GM12878 (cell line): Measurements from ENCODE around the gene ACBD7. TPM values are rescaled to one million over a fixed set of nuclear protein-coding genes. Genes with fewer than 3 reads are reported as not detected.

ENCODE experiments used
- ATAC-seq: fragments of 200-7000 bp; cut with Tn5 transposase; 3 replicates; pipeline ENCODE4 v1.9.1; 2020; ENCODE audit warnings: mild to moderate bottlenecking, moderate library complexity
- BruUV-seq: library from RNA; stranded (reverse); fragments of 400-500 nt; replicated peaks from 2 replicates; lab custom pipeline; 2021; lab: Mats Ljungman, UMichigan
- CTCF ChIA-PET: fragments of 300-600 bp; sonication (Branson Sonifier 250); formaldehyde crosslinking; extraction: SDS; loops from one replicate; lab custom pipeline; 2021; ENCODE audit warnings: inconsistent platforms; lab: Yijun Ruan, JAX
- POLR2A ChIA-PET: fragments of 350-600 bp; formaldehyde crosslinking; extraction: SDS; loops from one replicate; lab custom pipeline; 2021; ENCODE audit warnings: inconsistent platforms; lab: Charles Lee
- RAD21 ChIA-PET: fragments of 300-600 bp; sonication (Branson Sonifier 250); formaldehyde crosslinking; loops from one replicate; lab custom pipeline; 2023; ENCODE audit warnings: antibody characterized with exemption; ENCODE audit not compliant: unreplicated experiment; lab: Charles Lee
- SMC1A ChIA-PET: fragments of 300-600 bp; sonication (Branson Sonifier 250); formaldehyde crosslinking; loops from one replicate; lab custom pipeline; 2023; ENCODE audit not compliant: unreplicated experiment, uncharacterized antibody; lab: Charles Lee
- DNase-seq: peaks from one replicate; pipeline ENCODE4 v3.0.0-alpha.2; 2011; ENCODE audit warnings: low read depth, low spot score
- FAIRE-seq: peaks from 3 replicates; lab custom pipeline; 2011; peaks lifted over from hg19 to GRCh38; lab: Jason Lieb, UNC
- H2AFZ ChIP-seq: 2 replicates; pipeline ENCODE4 v1.6.0; 2011; ENCODE audit warnings: low read depth, low read length, control low read depth; ENCODE audit not compliant: control insufficient read depth
- H3K27ac ChIP-seq: 2 replicates; pipeline ENCODE4 v1.5.1; 2011; ENCODE audit warnings: control low read depth; ENCODE audit not compliant: control insufficient read depth, insufficient read depth
- H3K27me3 ChIP-seq, 2 experiments: replicated peaks in 1 of 2; 2 replicates each; pipeline versions ENCODE4 v1.6.0 to v1.6.1; 2011; ENCODE audit warnings: low read length in 1 of 2; ENCODE audit not compliant: control insufficient read depth in 2 of 2, insufficient read depth in 2 of 2
- H3K36me3 ChIP-seq, 2 experiments: 2 replicates each; pipeline ENCODE4 v1.5.1; 2011; ENCODE audit warnings: low read length in 1 of 2; ENCODE audit not compliant: control insufficient read depth in 2 of 2, insufficient read depth in 2 of 2
- H3K4me1 ChIP-seq: 2 replicates; pipeline ENCODE4 v1.6.1; 2011; ENCODE audit warnings: mild to moderate bottlenecking, low read length, moderate library complexity, mixed read lengths; ENCODE audit not compliant: control insufficient read depth, insufficient read depth
- H3K4me2 ChIP-seq: 2 replicates; pipeline ENCODE4 v1.6.0; 2011; ENCODE audit warnings: control low read depth; ENCODE audit not compliant: control insufficient read depth, insufficient read depth
- H3K4me3 ChIP-seq: fragments of 200-600 bp; sonication (generic); 2 replicates; pipeline ENCODE4 v1.5.1; 2016
- H3K79me2 ChIP-seq: 2 replicates; pipeline ENCODE4 v1.6.0; 2011; ENCODE audit warnings: low read length; ENCODE audit not compliant: control insufficient read depth, insufficient read depth
- H3K9ac ChIP-seq: 2 replicates; pipeline ENCODE4 v1.8.0; 2011; ENCODE audit warnings: low read length, control low read depth, mixed read lengths; ENCODE audit not compliant: control insufficient read depth, insufficient read depth
- H3K9me3 ChIP-seq: replicated peaks from 3 replicates; pipeline ENCODE4 v1.5.1; 2011; ENCODE audit warnings: mild to moderate bottlenecking, low read length; ENCODE audit not compliant: control insufficient read depth, insufficient read depth
- H4K20me1 ChIP-seq: 2 replicates; pipeline ENCODE4 v1.6.0; 2011; ENCODE audit not compliant: control insufficient read depth, insufficient read depth
- ATF3 ChIP-seq: IDR thresholded peaks from 2 replicates; pipeline ENCODE4 v1.6.1; 2011; ENCODE audit warnings: low read depth, mild to moderate bottlenecking, low read length, moderate library complexity, borderline replicate concordance; ENCODE audit errors: extremely low read depth
- CHD1 ChIP-seq: IDR thresholded peaks from 2 replicates; pipeline ENCODE4 v1.6.1; 2012; ENCODE audit warnings: low read depth, low read length, improper control_type of control experiment
- CREM ChIP-seq: IDR thresholded peaks from 2 replicates; pipeline ENCODE4 v1.6.1; 2014; ENCODE audit warnings: antibody characterized with exemption, low read depth
- CTCF ChIP-seq, 3 experiments: IDR thresholded peaks in 2 of 3; conservative IDR thresholded peaks in 1 of 3; 2 replicates each; pipeline ENCODE4 v1.5.1; 2011; ENCODE audit warnings: low read depth in 3 of 3, low read length in 3 of 3, mild to moderate bottlenecking in 3 of 3, control low read depth in 2 of 3, moderate library complexity in 2 of 3, inconsistent platforms in 1 of 3, mixed read lengths in 1 of 3; ENCODE audit not compliant: control insufficient read depth in 2 of 3, insufficient read depth in 1 of 3; ENCODE audit errors: extremely low read depth in 1 of 3
- ELK1 ChIP-seq: IDR thresholded peaks from 2 replicates; pipeline ENCODE4 v1.6.1; 2012; ENCODE audit warnings: low read depth, low read length, improper control_type of control experiment
- IKZF2 ChIP-seq, 2 experiments: fragments of 450-650 bp; IDR thresholded peaks; 2 replicates each; pipeline ENCODE4 v1.6.1; 2017; ENCODE audit warnings: mild to moderate bottlenecking in 2 of 2, moderate library complexity in 2 of 2
- NFYA ChIP-seq: IDR thresholded peaks from 2 replicates; pipeline ENCODE4 v1.6.1; 2011; ENCODE audit warnings: low read depth, mild to moderate bottlenecking, low read length, improper control_type of control experiment, borderline replicate concordance
- NR2C2 ChIP-seq: IDR thresholded peaks from 2 replicates; pipeline ENCODE4 v1.6.1; 2011; ENCODE audit warnings: borderline replicate concordance, low read depth; ENCODE audit not compliant: control insufficient read depth, insufficient read length
- PKNOX1 ChIP-seq: fragments of 450-650 bp; IDR thresholded peaks from 2 replicates; pipeline ENCODE4 v1.6.1; 2016; ENCODE audit warnings: mild to moderate bottlenecking
- POU2F2 ChIP-seq: IDR thresholded peaks from 3 replicates; pipeline ENCODE4 v1.6.1; 2011; ENCODE audit warnings: low read depth, mild to moderate bottlenecking, low read length, borderline replicate concordance
- SKIL ChIP-seq: fragments of 450-650 bp; IDR thresholded peaks from 2 replicates; pipeline ENCODE4 v1.6.1; 2017; ENCODE audit warnings: mild to moderate bottlenecking, low read depth, inconsistent platforms; ENCODE audit not compliant: poor library complexity, severe bottlenecking
- SRF ChIP-seq, 2 experiments: IDR thresholded peaks; 2 replicates each; pipeline ENCODE4 v1.6.1; 2011; ENCODE audit warnings: low read depth in 2 of 2, low read length in 2 of 2, mild to moderate bottlenecking in 1 of 2, moderate library complexity in 1 of 2
- STAT1 ChIP-seq: fragments of 450-650 bp; conservative IDR thresholded peaks from 2 replicates; pipeline ENCODE4 v1.6.1; 2014; ENCODE audit warnings: antibody characterized with exemption, mild to moderate bottlenecking
- YY1 ChIP-seq: IDR thresholded peaks from 2 replicates; pipeline ENCODE4 v1.6.1; 2011; ENCODE audit warnings: low read depth, mild to moderate bottlenecking, low read length
- ZSCAN29 ChIP-seq: fragments of 450-650 bp; IDR thresholded peaks from 2 replicates; pipeline ENCODE4 v1.6.1; 2017; ENCODE audit warnings: mild to moderate bottlenecking, moderate library complexity
- WGBS: methylation state at CpG from one replicate; pipeline ENCODE4 v1.1.6; 2016; ENCODE audit warnings: low lambda C conversion rate; ENCODE audit not compliant: insufficient replicate concordance, insufficient coverage; ENCODE audit errors: missing lambda C conversion rate; 5-methylcytosine and 5-hydroxymethylcytosine counted together
- in situ Hi-C: fragments of 300-500 bp; cut with MboI; formaldehyde crosslinking; loops from 9 replicates; pipeline ENCODE4 v1.14.3; 2018; ENCODE audit warnings: mixed read lengths
- intact Hi-C: fragments of 100-400 bp; cut with micrococcal nuclease; formaldehyde crosslinking; loops from one replicate; pipeline ENCODE4 v1.14.2; 2022; ENCODE audit not compliant: unreplicated experiment
- polyA plus RNA-seq, 11 experiments: library from polyadenylated mRNA; depleted of rRNA in 4 of 11; unstranded in 6 of 11; stranded (reverse) in 5 of 11; fragments of >200 nt; fragmentation: Nextera tagmentation in 4 of 11; fragmentation: Illumina TruSeq in 1 of 11; extraction: Ambion mirVana in 4 of 11; extraction: Trizol in 1 of 11; gene quantifications; 1 replicate in 1 of 11; 2 replicates in 10 of 11; pipeline versions ENCODE4 v1.2.1 to v1.2.3, GENCODE V29; 2011 to 2016; ENCODE audit warnings: inconsistent platforms in 2 of 11, missing spikeins in 2 of 11, low read depth in 1 of 11
- total RNA-seq, 4 experiments: library from RNA; depleted of rRNA in 3 of 4; stranded (reverse); fragments of >200 nt in 3 of 4; fragmentation: Illumina TruSeq in 1 of 4; extraction: Trizol in 1 of 4; gene quantifications; 2 replicates each; pipeline versions ENCODE4 v1.2.1 to v1.2.3, GENCODE V29; 2013 to 2021

Gene ACBD7
- total and polyA plus RNA-seq, 10 of the 15 experiments (the other 5 are each of a cell fraction or from before 2014, with no cell fraction given), result 0.04 to 0.74 (median 0.36) TPM

GRCh38 chr10:15106352-15107013, 17.9 kb upstream of the ACBD7 start (continued):
- TF ChIP-seq SRF (IDR thresholded peaks at IDR 0.05; ENCODE audit: low read depth in 2 of 2, low read length in 2 of 2), result no peak
- TF ChIP-seq CTCF (IDR thresholded peaks at IDR 0.05 in 2 of 3, conservative IDR thresholded peaks at IDR 0.05 in 1 of 3; ENCODE audit: control insufficient read depth in 2 of 3, extremely low read depth in 1 of 3, insufficient read depth in 1 of 3, low read depth in 3 of 3, low read length in 3 of 3), result peak; percentile 90 to 95 (median 93)
- no peak for TF ChIP-seq STAT1

GRCh38 chr10:15103513-15103912, 14.9 kb upstream of the ACBD7 start:
- Histone ChIP-seq H3K27ac (no peak overlapping the region), H3K36me3 (peaks cover 2 to 12% of the 10 kb centered on the region in 2 experiments; a peak in 3 of 4 replicates), H3K27me3 (no peaks in the 10 kb centered on the region), H3K4me1 (no peaks in the 10 kb centered on the region), H3K4me2 (no peak overlapping the region), H3K9ac (no peak overlapping the region), H4K20me1 (no peaks in the 10 kb centered on the region; the same call in 1 of the 2 replicates), H3K4me3 (no peak overlapping the region), H3K79me2 (peaks cover 23% of the 10 kb centered on the region), H2AFZ (no peak overlapping the region), H3K9me3 (no peaks in the 10 kb centered on the region)
- ChIA-PET SMC1A (interaction anchor here (1.7 kb wide), 1 partner anchor 19 kb away, joined by 3 read pairs; no protein-coding TSS in a partner anchor), CTCF (interaction anchor here (1.0 to 4.2 kb wide), 3 partner anchors 10 to 63 kb away, joined by 3 to 38 read pairs (median 4); partner anchors contain the start of gene NMT2), RAD21 (no interaction called here), POLR2A (no interaction called here)
- intact Hi-C loops, result loop anchor here (10.0 kb wide), 1 partner anchor 219 kb away; no protein-coding TSS in a partner anchor
- BruUV-seq, result no TSS peak
- in situ Hi-C loops, result no loop called here
- ATAC-seq (no peak), FAIRE-seq (no peak), DNase-seq (no peak)
- 96% methylated on average over 9 of the region's 9 CpGs for WGBS
- TF ChIP-seq SKIL (no peak), SRF (IDR thresholded peaks at IDR 0.05; ENCODE audit: low read depth in 2 of 2, low read length in 2 of 2) (no peak), NFYA (no peak), CHD1 (no peak), PKNOX1 (no peak), IKZF2 (IDR thresholded peaks at IDR 0.05) (no peak), POU2F2 (no peak), NR2C2 (no peak), ELK1 (no peak), ATF3 (no peak), ZSCAN29 (no peak), CREM (no peak), YY1 (no peak)
